Astrocyte of the spinal cord (primary cell): Measurements from ENCODE around the gene SEC22A.

Source experiments
- DNase-seq: peaks from one replicate; pipeline ENCODE4 v3.0.0; 2011; ENCODE audit warnings: low read depth, low spot score
- H3K4me3 ChIP-seq: 2 replicates; pipeline ENCODE4 v1.5.1; 2011; ENCODE audit warnings: low read depth, mild to moderate bottlenecking, low read length, moderate library complexity
- in situ Hi-C: cut with HindIII; loops from 2 replicates; pipeline ENCODE4 v1.10.0; 2017; ENCODE audit warnings: low sequenced_read_pairs
- TF ChIP-seq, protein P1 (sequence below): IDR thresholded peaks from 2 replicates; pipeline ENCODE4 v1.5.1; 2012; ENCODE audit warnings: low read depth, mild to moderate bottlenecking, low read length, inconsistent platforms

SEC22A gene

DNA sequence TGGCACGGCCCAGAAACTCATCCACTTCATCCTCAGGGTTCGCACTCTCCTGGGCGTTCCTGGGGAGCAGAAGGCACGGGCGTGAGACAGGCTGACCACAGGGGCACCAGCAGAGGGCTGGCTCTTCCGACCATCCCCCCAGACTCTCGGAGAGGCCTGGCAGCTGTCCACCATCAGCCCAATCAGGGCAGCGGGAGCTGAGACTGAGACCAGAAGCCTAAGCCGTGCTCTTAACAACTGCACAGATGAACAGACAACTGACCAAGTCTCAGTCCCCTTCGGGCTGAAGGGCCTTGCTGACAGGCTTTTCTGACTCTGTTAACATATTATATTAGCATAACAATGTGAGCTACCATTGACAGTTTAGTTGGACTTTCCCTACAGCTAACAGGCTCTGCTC lies 118.0 kb downstream of the SEC22A start:
- no peak for DNase-seq
- in situ Hi-C loops = no loop called here
- H3K4me3 ChIP-seq = no peak overlapping the region
- TF ChIP-seq, protein P1, sequence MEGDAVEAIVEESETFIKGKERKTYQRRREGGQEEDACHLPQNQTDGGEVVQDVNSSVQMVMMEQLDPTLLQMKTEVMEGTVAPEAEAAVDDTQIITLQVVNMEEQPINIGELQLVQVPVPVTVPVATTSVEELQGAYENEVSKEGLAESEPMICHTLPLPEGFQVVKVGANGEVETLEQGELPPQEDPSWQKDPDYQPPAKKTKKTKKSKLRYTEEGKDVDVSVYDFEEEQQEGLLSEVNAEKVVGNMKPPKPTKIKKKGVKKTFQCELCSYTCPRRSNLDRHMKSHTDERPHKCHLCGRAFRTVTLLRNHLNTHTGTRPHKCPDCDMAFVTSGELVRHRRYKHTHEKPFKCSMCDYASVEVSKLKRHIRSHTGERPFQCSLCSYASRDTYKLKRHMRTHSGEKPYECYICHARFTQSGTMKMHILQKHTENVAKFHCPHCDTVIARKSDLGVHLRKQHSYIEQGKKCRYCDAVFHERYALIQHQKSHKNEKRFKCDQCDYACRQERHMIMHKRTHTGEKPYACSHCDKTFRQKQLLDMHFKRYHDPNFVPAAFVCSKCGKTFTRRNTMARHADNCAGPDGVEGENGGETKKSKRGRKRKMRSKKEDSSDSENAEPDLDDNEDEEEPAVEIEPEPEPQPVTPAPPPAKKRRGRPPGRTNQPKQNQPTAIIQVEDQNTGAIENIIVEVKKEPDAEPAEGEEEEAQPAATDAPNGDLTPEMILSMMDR = no peak

DNA sequence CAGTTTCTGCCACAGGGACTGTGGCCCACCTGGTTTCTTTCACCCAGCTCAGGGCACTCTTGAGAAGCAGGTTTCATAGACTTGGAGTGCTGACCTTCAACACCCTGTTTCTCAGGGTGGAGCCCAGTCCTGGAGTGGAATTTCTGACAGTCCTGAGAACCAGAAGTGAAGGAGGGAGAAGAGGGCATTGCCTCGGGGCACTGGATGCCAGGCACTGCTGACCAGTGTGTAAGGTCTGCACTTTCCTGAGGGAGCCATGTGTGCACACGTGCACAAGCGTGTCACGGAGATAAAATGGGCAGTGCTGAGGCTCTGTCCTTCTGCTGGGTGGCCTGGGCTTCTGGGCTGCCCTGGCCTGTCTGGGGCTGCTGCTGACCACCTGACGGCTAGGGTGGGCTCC lies 118.5 kb downstream of the SEC22A start:
- DNase-seq = no peak
- in situ Hi-C loops = no loop called here
- TF ChIP-seq, protein P1 = no peak
- H3K4me3 ChIP-seq = no peak overlapping the region

DNA sequence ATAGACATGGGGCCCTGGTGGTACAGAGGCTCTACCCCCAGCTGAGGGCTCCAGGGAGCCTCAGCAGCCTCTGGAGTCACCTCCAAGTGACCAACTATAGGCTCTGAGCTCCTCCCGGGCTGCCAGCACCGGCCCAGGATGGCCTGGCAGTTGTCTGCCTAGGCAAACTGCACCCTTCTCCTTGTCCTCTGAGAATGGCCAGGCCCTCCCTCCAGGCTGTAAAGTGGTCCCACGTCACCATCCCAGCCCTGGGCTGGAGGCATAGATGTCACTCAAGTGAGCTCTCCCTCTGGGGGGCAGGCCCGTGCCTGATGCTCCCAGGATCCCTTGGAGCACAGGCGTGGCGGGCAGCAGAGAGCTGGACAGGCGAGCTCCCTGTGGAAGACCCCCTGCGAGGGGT lies 120.1 kb downstream of the SEC22A start:
- no peak for DNase-seq
- TF ChIP-seq, protein P1 = no peak
- no peak overlapping the region for H3K4me3 ChIP-seq
- in situ Hi-C loops = no loop called here

DNA sequence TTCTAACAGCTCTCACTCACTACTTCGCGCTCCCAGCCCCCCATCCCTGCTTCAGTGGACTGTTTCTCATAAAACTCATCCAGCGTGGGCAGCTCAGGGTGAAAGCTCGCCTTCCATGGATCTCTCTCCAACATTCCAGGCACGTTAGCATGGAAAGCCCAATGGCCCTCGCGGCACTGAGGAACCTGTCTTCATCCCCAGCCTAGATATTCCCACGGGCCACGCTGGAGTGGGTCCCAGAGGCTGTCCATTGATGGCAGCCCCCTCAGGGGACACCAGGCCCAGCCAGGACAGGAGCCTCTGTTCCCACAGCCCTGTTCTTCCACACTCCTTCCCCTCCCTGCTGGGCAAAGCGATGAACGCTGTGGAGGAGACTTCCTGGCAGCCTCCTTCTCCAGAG lies 121.1 kb downstream of the SEC22A start:
- no peak overlapping the region for H3K4me3 ChIP-seq
- TF ChIP-seq, protein P1 = no peak
- no peak for DNase-seq
- in situ Hi-C loops = no loop called here
